Mucosa of descending colon (tissue), 3 donors: ENCODE data around the gene SPOCK1. TPM values are rescaled to one million over a fixed set of nuclear protein-coding genes. Genes with fewer than 3 reads are reported as not detected.

Experiments used
- ATAC-seq: fragments of 200-7000 bp; cut with Tn5 transposase; one replicate; pipeline ENCODE4 v1.9.1; 2020; ENCODE audit warnings: mild to moderate bottlenecking, moderate library complexity
- DNase-seq, 3 donors: peaks; one replicate each; pipeline ENCODE4 v3.0.0-alpha.2; 2020
- H3K36me3 ChIP-seq: fragments of 200-600 bp; one replicate; pipeline ENCODE4 v1.8.0; 2021; ENCODE audit warnings: low read depth, mild to moderate bottlenecking
- H3K4me1 ChIP-seq: fragments of 200-600 bp; one replicate; pipeline ENCODE4 v1.8.0; 2021; ENCODE audit warnings: low read depth, mild to moderate bottlenecking
- H3K4me3 ChIP-seq: fragments of 200-600 bp; one replicate; pipeline ENCODE4 v1.8.0; 2021; ENCODE audit warnings: mild to moderate bottlenecking
- H3K9me3 ChIP-seq: fragments of 200-600 bp; one replicate; pipeline ENCODE4 v1.8.0; 2021; ENCODE audit warnings: mild to moderate bottlenecking
- intact Hi-C, 2 donors: fragments of 100-400 bp; cut with DNase I in 1 of 2; cut with micrococcal nuclease in 1 of 2; formaldehyde crosslinking; loops; one replicate each; pipeline versions ENCODE4 v1.11.0 to v1.11.1; 2022; cut with DNase I, micrococcal nuclease
- total RNA-seq, 3 donors: library from RNA; stranded (reverse); fragmentation: NEBNext Ultra II Directional in 2 of 3; extraction: Animal tissue kit (Norgen Biotek cat#: 25700) in 2 of 3; gene quantifications; one replicate each; pipeline versions ENCODE4 v1.2.1 to v1.2.4, GENCODE V29; 2021 to 2023
- TF ChIP-seq, protein P1 (sequence below): fragments of 200-600 bp; IDR thresholded peaks from one replicate; pipeline ENCODE4 v1.8.0; 2022; ENCODE audit warnings: antibody characterized with exemption, mild to moderate bottlenecking
- donor health status: DM: no; HTN: no; CAD: no; lungs with moderate emphysema.
- donor health status: DM: no; HTN: no; CAD: no.
- donor health status: DM: no; HTN: yes; CAD: no.

SPOCK1 gene
- total RNA-seq, 3 donors from 2014 or later, result 1.8 to 55.5 (median 7.9) TPM

DNA sequence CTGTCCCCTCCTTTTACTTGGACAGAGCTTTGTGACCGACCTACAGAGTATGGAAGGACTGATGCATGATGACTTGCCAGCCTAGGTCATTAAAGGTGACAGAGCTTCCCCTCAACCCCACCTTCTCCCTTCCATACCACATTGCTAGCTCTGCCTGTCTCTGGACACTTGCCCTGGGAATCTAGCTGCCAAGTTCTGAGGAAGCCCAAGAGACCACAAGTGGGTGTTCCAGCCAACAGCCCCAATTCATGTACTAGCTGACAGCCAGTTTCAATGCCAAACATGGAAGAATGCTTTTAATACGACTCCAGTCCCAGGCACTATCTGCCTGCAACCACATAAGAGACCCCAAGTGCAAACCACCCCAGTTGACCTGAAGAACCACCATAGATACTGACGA is 477.1 kb downstream of the SPOCK1 start:
- DNase-seq, result no peak
- no peak overlapping the region for H3K4me3 ChIP-seq
- ATAC-seq, result no peak
- intact Hi-C loops, result no loop called here
- no peaks in the 10 kb centered on the region for H3K9me3 ChIP-seq
- H3K36me3 ChIP-seq, result no peaks in the 10 kb centered on the region
- no peaks in the 10 kb centered on the region for H3K4me1 ChIP-seq
- TF ChIP-seq, protein P1, sequence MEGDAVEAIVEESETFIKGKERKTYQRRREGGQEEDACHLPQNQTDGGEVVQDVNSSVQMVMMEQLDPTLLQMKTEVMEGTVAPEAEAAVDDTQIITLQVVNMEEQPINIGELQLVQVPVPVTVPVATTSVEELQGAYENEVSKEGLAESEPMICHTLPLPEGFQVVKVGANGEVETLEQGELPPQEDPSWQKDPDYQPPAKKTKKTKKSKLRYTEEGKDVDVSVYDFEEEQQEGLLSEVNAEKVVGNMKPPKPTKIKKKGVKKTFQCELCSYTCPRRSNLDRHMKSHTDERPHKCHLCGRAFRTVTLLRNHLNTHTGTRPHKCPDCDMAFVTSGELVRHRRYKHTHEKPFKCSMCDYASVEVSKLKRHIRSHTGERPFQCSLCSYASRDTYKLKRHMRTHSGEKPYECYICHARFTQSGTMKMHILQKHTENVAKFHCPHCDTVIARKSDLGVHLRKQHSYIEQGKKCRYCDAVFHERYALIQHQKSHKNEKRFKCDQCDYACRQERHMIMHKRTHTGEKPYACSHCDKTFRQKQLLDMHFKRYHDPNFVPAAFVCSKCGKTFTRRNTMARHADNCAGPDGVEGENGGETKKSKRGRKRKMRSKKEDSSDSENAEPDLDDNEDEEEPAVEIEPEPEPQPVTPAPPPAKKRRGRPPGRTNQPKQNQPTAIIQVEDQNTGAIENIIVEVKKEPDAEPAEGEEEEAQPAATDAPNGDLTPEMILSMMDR, result no peak

DNA sequence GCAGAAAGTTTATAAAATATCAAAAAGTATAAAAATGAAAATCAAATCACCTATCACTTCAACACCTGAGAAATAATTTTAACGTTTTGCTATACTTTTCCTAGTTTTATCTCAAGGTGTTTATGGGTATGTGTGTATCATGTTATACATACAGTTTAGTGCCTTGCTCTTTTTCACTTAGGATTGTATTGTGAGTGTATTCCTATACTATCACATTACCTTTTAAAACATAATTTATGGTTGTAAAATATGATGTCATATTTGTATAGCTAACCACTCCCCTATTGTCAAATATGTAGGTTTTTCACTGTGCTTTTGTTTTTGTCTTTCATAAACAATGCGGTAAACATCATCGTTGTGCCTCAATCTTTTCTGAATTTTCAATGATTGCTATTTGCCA is 479.9 kb downstream of the SPOCK1 start:
- DNase-seq (no peak), ATAC-seq (no peak)
- H3K36me3 ChIP-seq, result no peaks in the 10 kb centered on the region
- no peak overlapping the region for H3K4me3 ChIP-seq
- TF ChIP-seq, protein P1, result no peak
- intact Hi-C loops, result no loop called here
- H3K9me3 ChIP-seq, result no peaks in the 10 kb centered on the region
- no peaks in the 10 kb centered on the region for H3K4me1 ChIP-seq

DNA sequence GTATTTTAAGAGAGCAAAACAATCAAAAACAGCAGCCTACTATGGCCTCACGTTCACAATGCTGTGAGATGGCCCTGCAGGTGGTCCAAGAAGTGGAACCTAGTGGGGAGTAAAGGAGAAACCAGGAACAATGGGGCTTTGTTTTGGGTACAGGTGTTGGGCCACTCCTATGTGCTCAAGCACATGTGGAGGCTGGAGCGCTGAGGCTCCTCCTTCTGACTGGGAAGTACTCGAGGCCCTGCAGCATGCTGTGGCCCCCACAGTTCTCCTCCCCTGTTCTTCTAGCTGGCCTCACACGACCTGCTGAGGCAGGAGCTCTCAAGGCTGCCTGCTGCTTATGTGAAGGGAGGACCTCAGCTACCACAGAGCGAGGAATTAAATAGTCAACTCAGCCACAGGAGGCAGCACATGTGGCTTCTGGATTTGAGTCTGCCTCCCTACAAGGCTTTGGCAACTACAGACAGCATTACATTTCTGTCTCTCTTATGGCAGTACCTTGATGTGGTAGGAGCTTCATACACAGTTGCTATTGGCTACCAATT is 482.3 kb downstream of the SPOCK1 start:
- Histone ChIP-seq H3K9me3 (no peaks in the 10 kb centered on the region), H3K4me3 (no peak overlapping the region), H3K4me1 (no peaks in the 10 kb centered on the region), H3K36me3 (no peaks in the 10 kb centered on the region)
- ATAC-seq, result no peak
- DNase-seq, result no peak
- intact Hi-C loops, result no loop called here
- TF ChIP-seq, protein P1, result no peak

DNA sequence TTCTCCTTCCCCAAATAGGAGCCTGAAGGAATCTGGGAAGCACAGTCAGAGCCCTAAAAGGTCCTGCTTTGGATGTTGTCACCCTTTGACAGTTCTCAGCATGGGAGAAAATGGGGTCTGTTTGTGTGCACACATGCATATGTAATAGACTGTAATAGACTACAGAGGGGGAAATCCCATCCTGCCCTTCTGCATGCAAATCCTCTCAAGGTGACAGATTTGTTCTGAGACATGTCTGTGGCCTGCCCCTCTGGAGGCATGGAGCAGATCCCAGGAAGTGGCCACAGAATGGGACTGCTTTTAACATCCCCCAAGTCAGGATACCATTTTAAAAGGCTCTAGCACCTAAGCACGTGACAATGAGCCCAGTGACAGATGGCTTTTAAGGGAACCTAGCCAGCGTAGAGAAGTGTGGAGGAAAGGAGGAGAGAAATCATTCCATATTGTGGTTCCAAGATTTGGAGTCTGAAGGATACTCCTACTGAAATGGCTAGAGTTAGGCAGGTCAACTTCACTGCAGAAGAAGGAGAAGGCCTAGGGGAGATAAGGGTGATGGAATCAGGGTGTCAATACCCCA is 483.5 kb downstream of the SPOCK1 start:
- TF ChIP-seq, protein P1, result no peak
- no peak for DNase-seq
- no peak for ATAC-seq
- Histone ChIP-seq H3K4me3 (no peak overlapping the region), H3K36me3 (no peaks in the 10 kb centered on the region), H3K9me3 (no peaks in the 10 kb centered on the region), H3K4me1 (no peaks in the 10 kb centered on the region)
- intact Hi-C loops, result no loop called here

DNA sequence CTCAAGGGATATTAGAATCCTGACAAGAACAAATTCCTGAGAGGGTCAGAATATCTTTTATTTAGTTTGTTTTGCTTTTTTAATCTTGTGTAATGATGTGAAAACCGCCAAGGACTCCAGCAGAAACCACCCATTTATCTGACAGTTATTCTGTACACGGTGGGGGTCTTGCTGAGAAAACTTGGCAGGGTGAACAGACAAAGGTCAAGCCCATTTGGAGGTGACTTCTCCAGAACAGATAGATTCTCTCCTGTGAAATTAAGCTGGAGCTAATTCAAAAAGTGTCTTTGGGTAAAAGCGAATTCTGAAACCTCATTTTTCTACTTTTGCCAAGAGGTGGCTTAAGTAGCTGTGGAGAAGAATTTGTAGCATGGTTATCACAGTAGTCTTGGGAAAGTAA is 484.4 kb downstream of the SPOCK1 start:
- H3K4me1 ChIP-seq, result no peaks in the 10 kb centered on the region
- no peak for DNase-seq
- no peak for ATAC-seq
- TF ChIP-seq, protein P1, result no peak
- no peaks in the 10 kb centered on the region for H3K36me3 ChIP-seq
- H3K9me3 ChIP-seq, result no peaks in the 10 kb centered on the region
- H3K4me3 ChIP-seq, result no peak overlapping the region
- intact Hi-C loops, result no loop called here

DNA sequence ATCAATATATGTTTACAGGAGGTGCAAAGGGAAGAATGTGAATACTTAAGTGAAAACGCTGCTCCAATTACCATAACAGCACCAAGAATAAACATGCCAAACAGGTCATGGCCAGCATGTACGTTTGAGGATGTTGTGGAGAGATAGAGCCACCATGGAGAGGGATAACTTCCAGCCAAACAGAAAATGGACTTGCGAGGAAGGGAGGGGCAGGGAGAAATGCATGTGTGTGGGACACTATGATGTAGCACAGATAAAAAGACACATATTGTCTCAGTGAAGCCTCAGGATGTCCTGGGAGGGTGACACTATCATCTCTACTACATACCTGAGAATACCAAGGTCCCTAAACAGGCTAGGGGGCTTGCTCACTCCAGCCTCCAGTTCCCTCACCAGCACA is 488.9 kb downstream of the SPOCK1 start:
- TF ChIP-seq, protein P1, result no peak
- ATAC-seq, result no peak
- intact Hi-C loops, result no loop called here
- H3K4me1 ChIP-seq, result no peaks in the 10 kb centered on the region
- H3K4me3 ChIP-seq, result no peak overlapping the region
- no peak for DNase-seq
- no peaks in the 10 kb centered on the region for H3K9me3 ChIP-seq
- no peaks in the 10 kb centered on the region for H3K36me3 ChIP-seq
